ENCODE measurements around the gene PFKFB3.
"Not testable (repeated sequence)": the region's sequence is repeated elsewhere in the genome, so short reads cannot be mapped to it uniquely, and the experiment has no call there.

DNA sequence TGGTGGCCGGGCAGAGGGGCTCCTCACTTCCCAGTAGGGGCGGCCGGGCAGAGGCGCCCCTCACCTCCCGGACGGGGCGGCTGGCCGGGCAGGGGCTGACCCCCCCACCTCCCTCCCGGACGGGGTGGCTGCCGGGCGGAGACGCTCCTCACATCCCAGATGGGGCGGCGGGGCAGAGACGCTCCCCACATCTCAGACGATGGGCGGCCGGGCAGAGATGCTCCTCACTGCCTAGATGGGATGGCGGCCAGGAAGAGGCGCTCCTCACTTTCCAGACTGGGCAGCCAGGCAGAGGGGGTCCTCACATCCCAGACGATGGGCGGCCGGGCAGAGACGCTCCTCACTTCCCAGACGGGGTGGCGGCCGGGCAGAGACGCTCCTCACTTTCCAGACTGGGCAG, 3.8 kb downstream of the PFKFB3 start:
- TF ChIP-seq RNF2 (conservative IDR thresholded peaks at IDR 0.05; ENCODE audit: low read depth); ONECUT2 (CRISPR knock-in tag; IDR thresholded peaks at IDR 0.05); SIN3A (IDR thresholded peaks at IDR 0.05; ENCODE audit: borderline replicate concordance, low read depth, low read length); XRCC5 (optimal IDR thresholded peaks at IDR 0.05; ENCODE audit: low read length); KDM4B (CRISPR knock-in tag; IDR thresholded peaks at IDR 0.05); CTCF (CRISPR knock-in tag; IDR thresholded peaks at IDR 0.05); TARDBP (CRISPR knock-in tag; IDR thresholded peaks at IDR 0.05): not testable (repeated sequence)
